Upper lobe of left lung (tissue), 6 donors: ENCODE data around the gene CD44. TPM values are rescaled to one million over a fixed set of nuclear protein-coding genes. Genes with fewer than 3 reads are reported as not detected.
A peak's percentile ranks its signal among the peaks of the same experiment; 100 is the strongest.

Source experiments
- ATAC-seq, 2 donors: fragments of 200-7000 bp; cut with Tn5 transposase; one replicate each; pipeline ENCODE4 v1.9.1; 2022; ENCODE audit warnings: mild to moderate bottlenecking in 2 of 2, moderate library complexity in 2 of 2; ENCODE audit not compliant: low FRiP score in 2 of 2
- DNase-seq, 2 donors: peaks; one replicate each; pipeline ENCODE4 v3.0.0-alpha.2; 2019 to 2020
- H3K27ac ChIP-seq, 4 donors: fragments of 200-600 bp; sonication (generic); one replicate each; pipeline ENCODE4 v1.5.1; 2016 to 2019
- H3K27me3 ChIP-seq, 4 donors: fragments of 200-600 bp; sonication (generic); one replicate each; pipeline ENCODE4 v1.5.1; 2017 to 2019
- H3K36me3 ChIP-seq, 4 donors: fragments of 200-600 bp; sonication (generic); one replicate each; pipeline ENCODE4 v1.5.1; 2016 to 2019
- H3K4me1 ChIP-seq, 4 donors: fragments of 200-600 bp; sonication (generic); one replicate each; pipeline ENCODE4 v1.5.1; 2018 to 2019
- H3K4me3 ChIP-seq, 4 donors: fragments of 200-600 bp; sonication (generic); one replicate each; pipeline ENCODE4 v1.5.1; 2017 to 2019; ENCODE audit warnings: mild to moderate bottlenecking in 2 of 4, moderate library complexity in 1 of 4
- H3K9me3 ChIP-seq, 4 donors: fragments of 200-600 bp; sonication (generic); one replicate each; pipeline ENCODE4 v1.5.1; 2018 to 2019
- CTCF ChIP-seq, 6 experiments: fragments of 450-650 bp in 4 of 6; fragments of 200-600 bp in 2 of 6; sonication (generic) in 2 of 6; IDR thresholded peaks; one replicate each; pipeline ENCODE4 v1.5.1; 2016 to 2019; ENCODE audit warnings: antibody characterized with exemption in 6 of 6
- EP300 ChIP-seq, 4 donors: sonication (generic); formaldehyde crosslinking; IDR thresholded peaks; one replicate each; pipeline ENCODE4 v1.5.1; 2017; ENCODE audit warnings: antibody characterized with exemption in 4 of 4, control low read depth in 2 of 4
- POLR2A ChIP-seq, 4 donors: fragments of 450-650 bp; IDR thresholded peaks; one replicate each; pipeline ENCODE4 v1.5.1; 2016 to 2017; ENCODE audit warnings: antibody characterized with exemption in 4 of 4, mild to moderate bottlenecking in 2 of 4
- POLR2AphosphoS5 ChIP-seq, 2 donors: sonication (generic); formaldehyde crosslinking; IDR thresholded peaks; one replicate each; pipeline ENCODE4 v1.5.1; 2017; ENCODE audit warnings: antibody characterized with exemption in 2 of 2
- WGBS, 2 donors: methylation state at CpG; one replicate each; pipeline ENCODE4 v1.1.5; 2017 to 2018; 5-methylcytosine and 5-hydroxymethylcytosine counted together
- total RNA-seq, 6 donors: library from RNA; depleted of rRNA in 4 of 6; stranded (reverse); fragments of >200 nt in 4 of 6; gene quantifications; one replicate each; pipeline versions ENCODE4 v1.1.0 to v1.2.1, GENCODE V29; 2016 to 2021
- donor health status: DM: no; HTN: no; CAD: no; lungs with moderate emphysema.
- donor health status: DM: no; HTN: yes; CAD: no; lungs with severe emphysema.

The CD44 gene
- total RNA-seq, 6 donors from 2014 or later = 454 to 696 (median 551) TPM

DNA sequence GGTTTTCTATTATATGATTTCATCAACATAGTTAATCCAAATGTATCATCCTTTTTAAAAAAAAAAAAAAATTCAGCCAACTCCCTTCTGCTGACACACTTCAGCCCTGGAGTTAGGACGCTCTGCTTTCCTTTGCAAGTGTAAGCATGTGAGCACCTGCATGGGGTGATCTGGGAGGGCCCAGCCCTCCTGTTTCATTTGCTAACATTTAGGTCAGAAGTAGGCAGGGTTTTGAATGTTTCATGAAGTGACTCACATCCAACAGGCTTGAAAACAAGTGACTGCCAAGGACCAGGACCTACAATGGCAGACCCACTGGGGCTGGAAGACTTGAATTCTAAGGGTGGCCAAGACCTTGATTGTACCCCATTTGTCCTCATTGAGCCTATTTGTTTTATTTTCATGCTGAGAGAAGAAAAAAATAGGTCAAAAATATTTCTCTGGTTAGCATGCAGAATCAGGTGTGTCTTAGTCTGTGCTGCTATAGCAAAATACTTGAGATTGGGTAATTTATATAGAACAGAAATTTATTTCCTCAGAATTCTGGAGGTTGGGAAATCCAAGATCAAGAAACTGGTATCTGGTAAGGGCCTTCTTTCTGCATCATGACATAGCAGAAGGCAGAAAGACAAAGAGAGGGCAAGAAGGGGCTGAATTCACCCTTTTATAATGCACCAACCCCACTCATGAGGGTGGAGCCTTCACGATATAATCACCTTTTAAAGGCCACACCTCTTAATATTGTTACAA, 137.6 kb downstream of the CD44 start:
- Histone ChIP-seq H3K4me3 (no peak overlapping the region), H3K27ac (peak overlapping the region; percentile 38 to 74 (median 62)), H3K4me1 (peaks cover 11 to 21% (median 14%) of the 10 kb centered on the region in 4 donors), H3K9me3 (no peaks in the 10 kb centered on the region), H3K36me3 (no peaks in the 10 kb centered on the region), H3K27me3 (no peaks in the 10 kb centered on the region)
- peak; percentile 16 to 64 for ATAC-seq
- TF ChIP-seq POLR2A (IDR thresholded peaks at IDR 0.05) (peak in 1 of 4 donors; percentile 12), EP300 (IDR thresholded peaks at IDR 0.05) (peak in 1 of 4 donors; percentile 64), POLR2AphosphoS5 (IDR thresholded peaks at IDR 0.05) (peak in 1 of 2 donors; percentile 26), CTCF (IDR thresholded peaks at IDR 0.05) (no peak)
- 73 to 94% methylated on average over 2 of the region's 2 CpGs for WGBS, 2 donors
- peak in 1 of 2 donors; percentile 75 for DNase-seq

DNA sequence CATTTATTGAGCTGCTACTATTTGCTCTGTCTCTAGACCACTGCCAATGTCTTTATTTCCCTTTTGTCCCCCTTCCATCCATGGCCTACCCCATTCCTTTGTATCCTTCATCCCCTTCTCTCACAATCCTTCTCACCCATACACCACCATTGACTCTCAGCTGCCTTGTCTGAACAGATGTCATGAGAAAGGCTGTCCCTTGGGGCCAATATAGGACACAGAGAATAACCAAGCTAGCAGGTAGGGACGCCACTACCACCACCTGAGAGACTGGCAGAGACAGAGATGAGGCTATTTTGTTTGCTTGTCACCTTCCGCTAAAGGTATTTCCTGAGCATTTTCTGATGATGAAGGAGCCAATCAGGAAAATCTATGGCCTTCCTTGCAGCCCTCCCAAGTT, 138.9 kb downstream of the CD44 start:
- Histone ChIP-seq H3K27ac (no peak overlapping the region), H3K27me3 (no peaks in the 10 kb centered on the region), H3K4me1 (peaks cover 11 to 21% (median 14%) of the 10 kb centered on the region in 4 donors), H3K4me3 (no peak overlapping the region), H3K36me3 (no peaks in the 10 kb centered on the region), H3K9me3 (no peaks in the 10 kb centered on the region)
- no peak for ATAC-seq
- no peak for DNase-seq
- WGBS, 2 donors = 92 to 94% methylated on average over 2 of the region's 2 CpGs
- no peak for TF ChIP-seq POLR2A (IDR thresholded peaks at IDR 0.05)
- no peak for TF ChIP-seq POLR2AphosphoS5 (IDR thresholded peaks at IDR 0.05)
- TF ChIP-seq EP300 (IDR thresholded peaks at IDR 0.05) = no peak
- TF ChIP-seq CTCF (IDR thresholded peaks at IDR 0.05) = no peak

DNA sequence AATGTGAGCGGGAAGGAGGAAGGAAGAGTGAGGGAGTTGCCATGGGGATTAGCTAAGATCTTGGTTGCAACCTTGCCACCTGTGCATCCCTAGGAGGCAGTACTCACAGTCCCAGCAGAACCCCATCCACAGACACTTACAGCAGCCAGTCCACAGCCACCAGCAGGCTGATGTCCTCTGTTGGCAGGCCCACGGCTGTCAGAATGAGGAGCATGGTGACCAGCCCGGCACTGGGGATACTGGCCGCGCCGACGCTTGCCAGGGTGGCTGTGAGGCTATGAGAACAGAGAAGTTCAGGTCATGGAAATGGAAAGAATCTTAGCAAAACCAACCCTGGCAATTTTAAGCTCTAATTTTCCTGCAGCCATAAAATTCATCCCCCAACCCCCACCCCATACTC, 141.8 kb downstream of the CD44 start:
- no peaks in the 10 kb centered on the region for H3K9me3 ChIP-seq
- no peak for ATAC-seq
- DNase-seq = peak in 1 of 2 donors; percentile 43
- H3K27me3 ChIP-seq = no peaks in the 10 kb centered on the region
- H3K4me3 ChIP-seq = no peak overlapping the region
- H3K27ac ChIP-seq = no peak overlapping the region
- TF ChIP-seq POLR2AphosphoS5 (IDR thresholded peaks at IDR 0.05) (no peak), CTCF (IDR thresholded peaks at IDR 0.05) (no peak), POLR2A (IDR thresholded peaks at IDR 0.05) (no peak), EP300 (IDR thresholded peaks at IDR 0.05) (no peak)
- H3K4me1 ChIP-seq = peaks cover 3 to 8% (median 4%) of the 10 kb centered on the region in 4 donors
- no peaks in the 10 kb centered on the region for H3K36me3 ChIP-seq
- WGBS, 2 donors = 92 to 96% methylated on average over 6 to 7 of the region's 7 CpGs

GRCh38 chr11:35281169-35281688, 142.3 kb downstream of the CD44 start:
- TF ChIP-seq EP300 (IDR thresholded peaks at IDR 0.05) (no peak), CTCF (IDR thresholded peaks at IDR 0.05) (no peak), POLR2AphosphoS5 (IDR thresholded peaks at IDR 0.05) (no peak), POLR2A (IDR thresholded peaks at IDR 0.05) (no peak)
- Histone ChIP-seq H3K27ac (no peak overlapping the region), H3K36me3 (no peaks in the 10 kb centered on the region), H3K4me1 (peaks cover 0 to 5% (median 0%) of the 10 kb centered on the region in 4 donors), H3K4me3 (no peak overlapping the region), H3K9me3 (no peaks in the 10 kb centered on the region), H3K27me3 (no peaks in the 10 kb centered on the region)
- ATAC-seq = peak in 1 of 2 donors; percentile 73
- no peak for DNase-seq
- 85 to 90% methylated on average over 5 of the region's 5 CpGs for WGBS, 2 donors

Other genes with a start within 250 kb of the CD44 start
- gene APIP, start 222.8 kb upstream of the CD44 start, total RNA-seq = 10 to 100 TPM in 4 of 6 donors, 1 to 10 TPM in 2; 4.2 to 47.4 (median 26.8) TPM
- 10 to 100 TPM; 11.8 to 40.3 (median 32.3) TPM for gene PDHX, start 222.6 kb upstream of the CD44 start, total RNA-seq